Measurements from ENCODE around the gene TTC23.

Gene TTC23

GRCh38 chr15:99279827-99280226 lies 30.4 kb upstream of the TTC23 start:
- TF ChIP-seq, protein P1, sequence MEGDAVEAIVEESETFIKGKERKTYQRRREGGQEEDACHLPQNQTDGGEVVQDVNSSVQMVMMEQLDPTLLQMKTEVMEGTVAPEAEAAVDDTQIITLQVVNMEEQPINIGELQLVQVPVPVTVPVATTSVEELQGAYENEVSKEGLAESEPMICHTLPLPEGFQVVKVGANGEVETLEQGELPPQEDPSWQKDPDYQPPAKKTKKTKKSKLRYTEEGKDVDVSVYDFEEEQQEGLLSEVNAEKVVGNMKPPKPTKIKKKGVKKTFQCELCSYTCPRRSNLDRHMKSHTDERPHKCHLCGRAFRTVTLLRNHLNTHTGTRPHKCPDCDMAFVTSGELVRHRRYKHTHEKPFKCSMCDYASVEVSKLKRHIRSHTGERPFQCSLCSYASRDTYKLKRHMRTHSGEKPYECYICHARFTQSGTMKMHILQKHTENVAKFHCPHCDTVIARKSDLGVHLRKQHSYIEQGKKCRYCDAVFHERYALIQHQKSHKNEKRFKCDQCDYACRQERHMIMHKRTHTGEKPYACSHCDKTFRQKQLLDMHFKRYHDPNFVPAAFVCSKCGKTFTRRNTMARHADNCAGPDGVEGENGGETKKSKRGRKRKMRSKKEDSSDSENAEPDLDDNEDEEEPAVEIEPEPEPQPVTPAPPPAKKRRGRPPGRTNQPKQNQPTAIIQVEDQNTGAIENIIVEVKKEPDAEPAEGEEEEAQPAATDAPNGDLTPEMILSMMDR (conservative IDR thresholded peaks at IDR 0.05): no peak
- no peak overlapping the region for H3K27ac ChIP-seq

GRCh38 chr15:99279290-99279689 lies 29.9 kb upstream of the TTC23 start:
- TF ChIP-seq, protein P1 (conservative IDR thresholded peaks at IDR 0.05): no peak
- H3K27ac ChIP-seq: no peak overlapping the region

DNA sequence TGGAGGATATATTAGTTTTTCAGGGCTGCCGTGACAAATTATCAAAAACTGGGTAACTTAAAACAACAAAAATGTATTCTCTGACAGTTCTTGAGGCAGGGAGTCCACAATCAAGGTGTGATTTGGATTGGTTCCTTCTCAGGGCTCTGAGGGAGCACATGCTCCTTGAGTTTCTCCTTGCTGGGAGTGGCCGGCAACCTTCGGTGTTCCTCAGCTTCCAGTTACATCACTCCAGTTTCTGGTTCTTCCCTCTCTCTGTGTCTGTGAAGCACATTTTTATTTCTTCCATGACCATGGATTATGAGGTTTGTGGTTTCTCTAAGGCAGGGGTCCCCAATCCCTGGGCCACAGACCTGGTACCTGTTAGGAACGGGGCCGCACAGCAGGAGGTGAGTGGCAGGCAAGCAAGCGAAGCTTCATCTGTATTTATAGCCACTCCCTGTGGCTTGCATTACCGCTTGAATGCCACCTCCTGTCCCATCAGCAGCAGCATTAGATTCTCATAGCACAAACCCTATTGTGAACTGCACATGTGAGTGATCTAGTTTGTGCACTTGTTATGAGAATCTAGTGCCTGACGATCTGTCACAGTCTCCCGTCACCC lies 26.2 kb upstream of the TTC23 start:
- H3K27ac ChIP-seq: no peak overlapping the region
- TF ChIP-seq, protein P1 (conservative IDR thresholded peaks at IDR 0.05): no peak

- H3K27ac ChIP-seq: no peak overlapping the region
- TF ChIP-seq, protein P1 (conservative IDR thresholded peaks at IDR 0.05): no peak
Measured at GRCh38 chr15:99275061-99275460, 25.7 kb upstream of the TTC23 start.

DNA sequence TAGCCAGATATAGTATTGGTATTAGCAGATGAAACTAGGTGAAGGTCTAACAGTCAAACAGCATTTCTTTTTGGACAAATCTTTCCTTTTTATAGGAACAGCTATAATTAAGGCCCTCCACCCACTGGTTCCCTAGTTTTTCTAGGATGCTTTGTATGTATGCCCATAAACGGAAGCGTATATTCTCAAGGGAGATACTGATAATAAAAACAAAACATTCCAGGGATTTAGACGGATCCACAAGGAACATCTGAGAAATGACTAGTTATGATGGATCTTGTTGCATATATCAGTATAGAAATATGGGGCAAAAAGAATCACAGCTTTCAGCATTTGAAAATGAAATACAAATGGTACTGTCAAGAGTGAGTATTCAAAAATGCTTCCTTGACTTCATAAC lies 24.4 kb upstream of the TTC23 start:
- no peak overlapping the region for H3K27ac ChIP-seq
- TF ChIP-seq, protein P1 (conservative IDR thresholded peaks at IDR 0.05): no peak

- TF ChIP-seq, protein P1 (conservative IDR thresholded peaks at IDR 0.05): no peak
Measured at GRCh38 chr15:99268431-99268830, 19.1 kb upstream of the TTC23 start.

GRCh38 chr15:99267957-99268356 lies 18.6 kb upstream of the TTC23 start:
- TF ChIP-seq, protein P1 (conservative IDR thresholded peaks at IDR 0.05): no peak
- H3K27ac ChIP-seq: no peak overlapping the region

More at GRCh38 chr15:99268431-99268830, 19.1 kb upstream of the TTC23 start:
- no peak overlapping the region for H3K27ac ChIP-seq
